GM10248 (cell line): ENCODE measurements around the gene FAM171A1.

ENCODE experiments used
- CTCF ChIA-PET: fragments of 300-600 bp; sonication (Branson Sonifier 250); formaldehyde crosslinking; extraction: SDS; loops from one replicate; lab custom pipeline; 2021; ENCODE audit warnings: antibody characterized with exemption; lab: Yijun Ruan, JAX
- POLR2A ChIA-PET: fragments of 350-650 bp; sonication (Branson Sonifier 250); formaldehyde crosslinking; extraction: SDS; loops from one replicate; lab custom pipeline; 2020; ENCODE audit warnings: antibody characterized with exemption; lab: Yijun Ruan, JAX
- DNase-seq: peaks from one replicate; pipeline ENCODE4 v3.0.0; 2012; ENCODE audit errors: extremely low spot score
- TF ChIP-seq, protein P1 (sequence below): IDR thresholded peaks from 2 replicates; pipeline ENCODE4 v1.5.1; 2012; ENCODE audit warnings: mild to moderate bottlenecking, low read depth; ENCODE audit errors: extremely low read depth, missing control alignments, control extremely low read depth

The FAM171A1 gene

DNA sequence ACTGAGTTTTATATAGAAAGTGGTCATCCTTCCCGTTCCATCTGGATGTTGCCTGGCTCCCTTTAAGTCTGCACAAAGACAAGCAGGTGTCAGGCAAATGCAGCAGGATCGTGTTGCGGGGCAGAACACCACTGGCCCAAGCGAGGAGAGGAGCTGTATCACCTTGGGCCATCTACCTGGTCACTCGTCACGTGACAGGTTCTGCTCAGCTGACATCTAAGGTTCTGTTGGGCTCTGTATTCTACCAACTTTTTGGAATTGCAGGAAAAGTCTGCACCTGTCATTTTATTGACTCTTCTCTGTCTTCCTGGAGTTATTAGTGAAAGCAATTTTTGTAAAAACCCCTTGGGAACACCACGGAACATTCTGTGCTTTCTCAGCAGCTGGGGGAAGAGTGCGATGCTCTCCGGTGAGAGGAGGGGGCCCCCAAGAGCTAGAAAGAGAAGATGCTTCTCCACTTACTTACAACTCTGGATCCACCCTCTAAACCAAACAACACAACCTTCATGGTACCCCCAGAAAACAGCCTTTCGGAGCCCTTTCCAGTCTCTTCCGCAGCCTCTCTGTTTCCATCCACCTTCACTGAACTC is 119.2 kb downstream of the FAM171A1 start:
- ChIA-PET POLR2A (no interaction called here), CTCF (interaction anchor here (0.8 to 1.9 kb wide), 3 partner anchors 13 to 117 kb away, joined by 3 to 4 read pairs (median 3); no protein-coding TSS in a partner anchor)
- TF ChIP-seq, protein P1, sequence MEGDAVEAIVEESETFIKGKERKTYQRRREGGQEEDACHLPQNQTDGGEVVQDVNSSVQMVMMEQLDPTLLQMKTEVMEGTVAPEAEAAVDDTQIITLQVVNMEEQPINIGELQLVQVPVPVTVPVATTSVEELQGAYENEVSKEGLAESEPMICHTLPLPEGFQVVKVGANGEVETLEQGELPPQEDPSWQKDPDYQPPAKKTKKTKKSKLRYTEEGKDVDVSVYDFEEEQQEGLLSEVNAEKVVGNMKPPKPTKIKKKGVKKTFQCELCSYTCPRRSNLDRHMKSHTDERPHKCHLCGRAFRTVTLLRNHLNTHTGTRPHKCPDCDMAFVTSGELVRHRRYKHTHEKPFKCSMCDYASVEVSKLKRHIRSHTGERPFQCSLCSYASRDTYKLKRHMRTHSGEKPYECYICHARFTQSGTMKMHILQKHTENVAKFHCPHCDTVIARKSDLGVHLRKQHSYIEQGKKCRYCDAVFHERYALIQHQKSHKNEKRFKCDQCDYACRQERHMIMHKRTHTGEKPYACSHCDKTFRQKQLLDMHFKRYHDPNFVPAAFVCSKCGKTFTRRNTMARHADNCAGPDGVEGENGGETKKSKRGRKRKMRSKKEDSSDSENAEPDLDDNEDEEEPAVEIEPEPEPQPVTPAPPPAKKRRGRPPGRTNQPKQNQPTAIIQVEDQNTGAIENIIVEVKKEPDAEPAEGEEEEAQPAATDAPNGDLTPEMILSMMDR, result no peak
- no peak for DNase-seq

DNA sequence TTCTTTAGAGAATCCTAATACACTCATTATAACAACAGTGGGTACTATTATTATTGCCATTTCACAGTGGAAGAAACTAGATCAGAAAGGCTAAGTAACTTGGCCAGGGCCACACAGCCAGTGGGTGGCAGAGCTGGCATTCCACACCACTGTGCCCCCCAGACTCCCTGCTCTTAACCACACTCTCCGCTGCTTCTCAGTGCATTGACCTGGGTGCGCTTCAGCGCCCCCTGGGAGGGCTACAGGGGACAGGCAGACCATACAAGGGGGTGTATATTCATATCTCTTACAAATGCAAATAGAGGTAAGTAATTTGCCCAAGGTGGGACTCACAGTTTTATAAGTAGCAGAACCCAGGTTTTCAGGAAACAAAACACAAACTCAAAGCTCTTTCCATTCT is 125.6 kb downstream of the FAM171A1 start:
- POLR2A ChIA-PET, result interaction anchor here (0.8 kb wide), 1 partner anchor 9 kb away, joined by 3 read pairs; no protein-coding TSS in a partner anchor
- CTCF ChIA-PET, result no interaction called here
- TF ChIP-seq, protein P1, result peak; percentile 43
- no peak for DNase-seq

DNA sequence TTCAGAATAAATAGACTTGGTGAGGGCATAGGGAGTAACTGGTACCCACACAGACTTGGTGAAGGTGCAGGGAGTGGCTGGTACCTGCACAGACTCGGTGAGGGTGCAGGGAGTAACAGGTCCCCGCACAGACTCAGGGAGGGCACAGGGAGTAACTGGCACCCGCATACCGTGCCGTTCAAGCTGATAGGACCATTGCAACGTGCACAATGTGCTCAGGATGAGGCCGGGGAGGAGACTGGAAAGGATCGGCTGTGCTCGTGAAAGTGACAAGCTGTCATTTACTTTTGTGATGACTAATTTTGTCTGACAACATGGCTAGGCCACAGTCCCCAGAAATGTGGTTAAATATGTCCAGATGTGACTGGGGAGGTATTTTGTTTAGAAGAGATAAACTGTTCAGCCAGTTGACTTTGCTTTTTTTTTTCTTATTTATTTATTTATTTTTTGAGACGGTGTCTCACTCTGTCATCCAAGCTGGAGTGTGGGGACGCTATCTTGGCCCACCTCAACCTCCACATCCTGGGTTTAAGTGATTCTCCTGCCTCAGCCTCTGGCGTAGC is 126.4 kb downstream of the FAM171A1 start:
- TF ChIP-seq, protein P1, result no peak
- ChIA-PET POLR2A (interaction anchor here (0.8 kb wide), 1 partner anchor 10 kb away, joined by 3 read pairs; no protein-coding TSS in a partner anchor), CTCF (interaction anchor here (1.2 to 1.9 kb wide), 3 partner anchors 11 to 35 kb away, joined by 3 to 7 read pairs (median 4); no protein-coding TSS in a partner anchor)
- no peak for DNase-seq

DNA sequence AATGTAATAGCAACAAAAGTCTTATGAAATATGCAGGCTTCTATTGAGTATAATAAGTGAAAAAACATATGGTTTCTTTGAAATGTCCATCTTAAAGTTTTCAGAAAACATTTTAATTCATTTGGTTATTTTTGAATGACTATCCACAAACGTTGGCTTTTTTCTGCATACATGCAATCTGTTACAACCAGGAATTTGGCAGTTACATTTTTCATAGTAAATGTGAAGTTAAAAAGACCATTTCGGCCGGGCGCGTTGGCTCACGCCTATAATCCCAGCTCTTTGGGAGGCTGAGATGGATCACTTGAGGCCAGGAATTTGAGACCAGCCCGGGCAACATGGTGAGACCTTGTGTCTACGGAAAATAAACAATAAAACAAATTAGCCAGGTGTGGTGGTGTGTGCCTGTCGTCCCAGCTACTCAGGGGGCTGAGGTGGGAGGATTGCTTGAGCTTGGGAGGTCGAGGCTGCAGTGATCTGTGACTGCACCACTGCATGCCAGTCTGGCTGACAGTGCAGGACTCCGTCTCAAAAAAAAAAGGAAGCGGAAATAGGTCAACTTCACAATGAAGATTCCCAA is 128.7 kb downstream of the FAM171A1 start:
- POLR2A ChIA-PET, result no interaction called here
- CTCF ChIA-PET, result interaction anchor here (2.1 kb wide), 1 partner anchor 12 kb away, joined by 5 read pairs; no protein-coding TSS in a partner anchor
- DNase-seq, result no peak
- TF ChIP-seq, protein P1, result no peak

DNA sequence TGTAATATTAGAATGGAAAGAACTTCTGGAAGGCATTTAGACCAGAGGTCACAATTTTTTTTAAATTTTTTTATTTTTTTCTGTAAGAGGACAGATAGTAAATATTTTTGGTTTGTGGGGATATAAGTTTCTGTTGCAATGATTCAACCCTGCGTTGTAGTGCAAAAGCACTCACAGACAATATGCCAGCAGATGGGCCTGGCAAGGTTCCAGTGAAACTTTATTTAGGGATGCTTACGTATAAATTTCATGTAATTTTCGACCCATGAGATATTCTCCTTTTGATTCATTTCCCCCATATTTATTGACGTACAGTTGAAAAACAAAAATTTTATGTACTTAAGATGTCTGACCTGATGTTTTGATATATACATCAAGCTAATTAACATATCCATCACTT is 129.8 kb downstream of the FAM171A1 start:
- ChIA-PET POLR2A (no interaction called here), CTCF (interaction anchor here (2.1 kb wide), 1 partner anchor 11 kb away, joined by 5 read pairs; no protein-coding TSS in a partner anchor)
- no peak for DNase-seq
- TF ChIP-seq, protein P1, result no peak

DNA sequence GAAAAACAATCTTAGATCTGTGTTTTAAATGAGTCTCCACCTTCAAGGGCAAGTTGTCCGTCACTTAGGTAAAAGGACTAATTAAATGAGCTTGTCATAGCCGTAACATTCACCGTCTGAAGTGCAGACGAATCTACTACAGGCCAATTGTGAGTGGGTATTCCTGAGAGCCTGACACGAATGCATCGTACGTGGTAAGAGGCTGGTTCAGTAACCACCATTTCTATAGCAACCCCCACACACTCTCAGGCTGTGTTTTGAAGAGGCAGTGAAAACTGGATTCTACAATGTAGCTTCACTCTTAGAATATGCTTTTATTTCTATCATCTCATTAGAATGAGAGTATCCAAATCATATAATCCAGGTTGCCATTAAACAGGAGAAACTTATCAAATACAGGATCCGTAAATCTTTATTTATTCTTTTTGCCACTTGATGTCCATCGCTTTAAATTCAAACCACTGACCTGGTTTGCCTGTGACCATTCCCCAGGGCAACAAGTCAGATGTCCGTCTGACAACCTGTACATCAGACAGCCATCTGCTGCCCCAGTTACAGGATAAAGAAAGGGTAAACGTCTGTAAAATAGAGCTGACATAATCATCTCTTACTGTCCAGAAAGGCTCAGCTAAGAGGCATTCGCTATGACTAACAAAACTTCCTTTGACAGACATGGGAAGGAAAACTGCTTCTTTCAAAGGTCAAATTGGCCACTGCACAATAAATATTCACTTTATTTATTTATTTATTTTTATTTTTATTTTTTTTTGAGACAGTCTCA is 132.3 kb downstream of the FAM171A1 start:
- ChIA-PET POLR2A (no interaction called here), CTCF (interaction anchor here (1.0 to 1.6 kb wide), 4 partner anchors 13 to 29 kb away, joined by 3 to 5 read pairs (median 3); no protein-coding TSS in a partner anchor)
- TF ChIP-seq, protein P1, result no peak
- DNase-seq, result no peak
